Measurements from ENCODE around the gene SAGE1.

SAGE1 gene

DNA sequence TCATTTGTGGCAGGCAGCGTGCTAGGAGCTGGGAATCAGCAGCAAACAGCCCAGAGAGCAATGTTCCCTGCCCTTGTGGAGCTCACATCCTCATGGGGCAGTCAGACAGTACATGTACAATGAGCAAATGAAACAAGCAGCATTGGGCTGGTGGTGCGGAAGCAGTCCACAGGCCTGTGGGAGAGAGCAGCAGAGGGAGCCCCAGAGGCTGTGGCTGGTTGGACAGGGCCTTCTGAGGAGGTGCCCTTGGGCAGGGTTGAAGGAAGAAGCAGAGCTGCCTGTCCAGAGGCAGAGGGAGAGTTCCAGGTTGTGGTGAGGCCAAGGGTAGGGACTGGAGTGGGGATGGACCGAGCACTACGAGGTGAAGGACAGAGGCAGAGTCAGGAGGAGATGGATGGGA, 57.8 kb downstream of the SAGE1 start:
- Histone ChIP-seq H3K36me3 (ENCODE audit: insufficient read depth) (no peaks in the 10 kb centered on the region), H3K27me3 (ENCODE audit: insufficient read depth, low read depth) (no peaks in the 10 kb centered on the region), H2AFZ (ENCODE audit: low read depth) (no peak overlapping the region), H3K79me2 (ENCODE audit: insufficient read depth, low read depth) (no peaks in the 10 kb centered on the region), H3K4me2 (no peak overlapping the region), H3K4me3 (IDR thresholded peaks at IDR 0.05; ENCODE audit: insufficient read depth, low read depth, low read length) (no peak overlapping the region), H4K20me1 (ENCODE audit: insufficient read depth) (no peaks in the 10 kb centered on the region), H3K9ac (no peak overlapping the region), H3K4me1 (ENCODE audit: low read depth, poor library complexity, severe bottlenecking) (peaks cover 4% of the 10 kb centered on the region), H3K27ac (no peak overlapping the region)
- TF ChIP-seq, protein P1, sequence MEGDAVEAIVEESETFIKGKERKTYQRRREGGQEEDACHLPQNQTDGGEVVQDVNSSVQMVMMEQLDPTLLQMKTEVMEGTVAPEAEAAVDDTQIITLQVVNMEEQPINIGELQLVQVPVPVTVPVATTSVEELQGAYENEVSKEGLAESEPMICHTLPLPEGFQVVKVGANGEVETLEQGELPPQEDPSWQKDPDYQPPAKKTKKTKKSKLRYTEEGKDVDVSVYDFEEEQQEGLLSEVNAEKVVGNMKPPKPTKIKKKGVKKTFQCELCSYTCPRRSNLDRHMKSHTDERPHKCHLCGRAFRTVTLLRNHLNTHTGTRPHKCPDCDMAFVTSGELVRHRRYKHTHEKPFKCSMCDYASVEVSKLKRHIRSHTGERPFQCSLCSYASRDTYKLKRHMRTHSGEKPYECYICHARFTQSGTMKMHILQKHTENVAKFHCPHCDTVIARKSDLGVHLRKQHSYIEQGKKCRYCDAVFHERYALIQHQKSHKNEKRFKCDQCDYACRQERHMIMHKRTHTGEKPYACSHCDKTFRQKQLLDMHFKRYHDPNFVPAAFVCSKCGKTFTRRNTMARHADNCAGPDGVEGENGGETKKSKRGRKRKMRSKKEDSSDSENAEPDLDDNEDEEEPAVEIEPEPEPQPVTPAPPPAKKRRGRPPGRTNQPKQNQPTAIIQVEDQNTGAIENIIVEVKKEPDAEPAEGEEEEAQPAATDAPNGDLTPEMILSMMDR (conservative IDR thresholded peaks at IDR 0.05; ENCODE audit: low read depth, low read length) = no peak

Measured in KMS-11 (cell line).